ENCODE measurements around the gene PLIN5. TPM values are rescaled to one million over a fixed set of nuclear protein-coding genes. Genes with fewer than 3 reads are reported as not detected.
"Not testable (repeated sequence)": the region's sequence is repeated elsewhere in the genome, so short reads cannot be mapped to it uniquely, and the experiment has no call there.

The PLIN5 gene
- total RNA-seq, 1 donor from 2014 or later: 0.06 TPM

GRCh38 chr19:4533835-4534424 is 1.1 kb downstream of the PLIN5 start:
- H3K4me3 ChIP-seq (ENCODE audit: low read depth, low read length): no peak overlapping the region
- no peak for DNase-seq (ENCODE audit: low read depth)
- TF ChIP-seq CTCF (conservative IDR thresholded peaks at IDR 0.05; ENCODE audit: low read depth, low read length): no peak

DNA sequence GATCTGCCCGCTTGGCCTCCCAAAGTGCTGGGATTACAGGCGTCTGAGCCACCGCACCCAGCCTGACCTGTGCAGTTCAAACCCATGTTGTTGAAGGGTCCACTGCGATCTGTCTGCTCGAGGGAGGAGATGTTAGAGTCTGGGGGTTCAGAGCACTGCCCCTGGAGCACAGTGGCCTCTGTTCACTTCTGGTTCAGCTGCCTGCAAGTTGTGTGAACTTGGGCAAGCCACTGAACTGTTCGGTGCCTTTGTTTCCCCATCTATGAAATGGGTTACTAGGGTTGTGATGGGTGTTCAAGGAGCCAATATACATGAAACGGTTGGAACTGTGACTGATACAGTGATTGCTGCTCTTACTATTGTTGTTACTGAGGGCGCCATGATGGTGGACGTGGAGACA is 1.7 kb downstream of the PLIN5 start:
- no peak overlapping the region for H3K4me3 ChIP-seq (ENCODE audit: low read depth, low read length)
- no peak for DNase-seq (ENCODE audit: low read depth)
- TF ChIP-seq CTCF (conservative IDR thresholded peaks at IDR 0.05; ENCODE audit: low read depth, low read length): no peak

- DNase-seq (ENCODE audit: low read depth): no peak
- no peak for TF ChIP-seq CTCF (conservative IDR thresholded peaks at IDR 0.05; ENCODE audit: low read depth, low read length)
- H3K4me3 ChIP-seq (ENCODE audit: low read depth, low read length): no peak overlapping the region
Observed at GRCh38 chr19:4531562-4532165, 3.4 kb downstream of the PLIN5 start.

DNA sequence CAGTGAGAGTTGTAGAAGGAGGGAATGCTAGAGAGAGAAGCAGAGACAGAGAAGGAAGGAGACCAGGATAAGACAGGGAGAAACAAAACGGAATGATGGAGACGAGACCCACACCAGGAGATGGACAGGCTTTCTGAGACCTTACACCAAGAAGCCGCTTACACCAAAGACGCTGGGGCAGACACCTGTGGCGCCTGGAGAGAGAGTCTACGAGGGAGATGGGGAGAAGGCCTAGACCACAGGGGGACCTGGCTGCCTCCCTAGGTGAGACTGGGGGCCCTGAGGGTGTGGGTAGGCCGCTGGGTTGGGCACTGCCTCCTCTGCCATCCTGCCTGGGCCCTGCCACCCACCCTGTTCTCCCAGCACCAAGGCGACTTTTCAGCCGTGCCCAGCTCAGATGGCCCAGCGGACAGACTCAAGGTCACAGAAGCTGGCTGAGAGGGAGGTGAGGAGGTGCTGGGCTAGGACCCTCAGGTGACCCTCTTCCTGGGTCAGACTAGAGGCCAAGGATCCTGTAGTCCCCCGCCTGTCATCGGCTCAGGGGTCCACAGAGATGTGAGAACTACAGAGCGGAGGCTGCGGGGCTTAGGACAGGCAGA is 5.0 kb downstream of the PLIN5 start:
- TF ChIP-seq CTCF (conservative IDR thresholded peaks at IDR 0.05; ENCODE audit: low read depth, low read length): no peak
- DNase-seq (ENCODE audit: low read depth): no peak
- H3K4me3 ChIP-seq (ENCODE audit: low read depth, low read length): no peak overlapping the region

GRCh38 chr19:4528843-4529242 is 6.2 kb downstream of the PLIN5 start:
- DNase-seq (ENCODE audit: low read depth): no peak
- H3K4me3 ChIP-seq (ENCODE audit: low read depth, low read length): no peak overlapping the region
- no peak for TF ChIP-seq CTCF (conservative IDR thresholded peaks at IDR 0.05; ENCODE audit: low read depth, low read length)

DNA sequence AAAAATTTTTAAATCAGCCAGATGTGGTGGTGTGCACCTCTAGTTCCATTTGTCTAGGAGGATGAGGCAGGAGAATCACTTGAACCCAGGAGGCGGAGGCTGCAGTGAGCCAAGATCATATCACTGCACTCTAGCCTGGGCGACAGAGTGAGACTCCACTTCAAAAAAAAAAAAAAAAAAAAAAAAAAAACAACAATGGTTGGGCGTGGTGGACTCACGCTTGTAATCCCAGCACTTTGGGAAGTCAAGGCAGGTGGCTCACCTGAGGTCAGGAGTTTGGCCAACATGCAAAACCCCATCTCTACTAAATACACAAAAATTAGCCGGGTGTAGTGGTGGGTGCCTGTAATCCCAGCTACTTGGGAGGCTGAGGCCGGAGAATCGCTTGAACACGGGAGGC is 7.6 kb downstream of the PLIN5 start:
- not testable (repeated sequence) for H3K4me3 ChIP-seq (ENCODE audit: low read depth, low read length); DNase-seq (ENCODE audit: low read depth)

DNA sequence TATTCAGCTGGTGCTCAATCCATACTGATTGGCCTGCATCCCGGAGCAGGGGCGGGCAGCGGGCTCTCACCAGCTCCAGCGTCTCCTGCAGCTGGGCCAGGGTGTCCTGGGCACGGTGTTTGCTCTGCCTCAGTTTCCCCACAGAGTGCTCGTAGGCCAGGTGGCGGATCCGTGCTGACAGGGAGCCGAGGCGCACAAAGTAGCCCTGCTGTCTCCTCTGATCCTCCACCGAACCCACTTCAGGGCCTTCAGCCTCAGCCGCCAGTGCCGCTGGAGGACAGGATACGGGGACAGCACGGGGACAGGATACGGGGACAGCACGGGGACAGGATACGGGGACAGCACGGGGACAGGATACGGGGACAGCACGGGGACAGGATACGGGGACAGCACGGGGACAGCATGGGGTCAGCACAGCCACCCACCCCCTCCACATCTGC is 9.4 kb downstream of the PLIN5 start:
- no peak for TF ChIP-seq CTCF (conservative IDR thresholded peaks at IDR 0.05; ENCODE audit: low read depth, low read length)
- H3K4me3 ChIP-seq (ENCODE audit: low read depth, low read length): no peak overlapping the region
- DNase-seq (ENCODE audit: low read depth): no peak
